ENCODE measurements around the gene HYI.

GRCh38 chr1:43449708-43450069, 4.0 kb downstream of the HYI start:
- TF ChIP-seq POLR2A (IDR thresholded peaks at IDR 0.05; ENCODE audit: low read depth, low read length) = no peak
- no peak for TF ChIP-seq POLR2AphosphoS5 (IDR thresholded peaks at IDR 0.05; ENCODE audit: low read depth, low read length)
- no peak for TF ChIP-seq TAF1 (IDR thresholded peaks at IDR 0.05; ENCODE audit: low read depth, low read length)
- TF ChIP-seq SPI1 (IDR thresholded peaks at IDR 0.05; ENCODE audit: low read depth, low read length) = no peak
- TF ChIP-seq POU2F2 (IDR thresholded peaks at IDR 0.05; ENCODE audit: low read depth, low read length) = no peak

Data from GM12891 (cell line).